Omental fat pad (tissue), 4 donors: Measurements from ENCODE around the gene LAPTM5. TPM values are rescaled to one million over a fixed set of nuclear protein-coding genes. Genes with fewer than 3 reads are reported as not detected.

Experiments
- ATAC-seq: fragments of 150-250 bp; one replicate; pipeline ENCODE4 v1.9.1; 2016; ENCODE audit warnings: mild to moderate bottlenecking, moderate library complexity; ENCODE audit not compliant: low FRiP score
- DNase-seq: peaks from one replicate; pipeline ENCODE4 v3.0.0-alpha.2; 2019; ENCODE audit warnings: low spot score
- total RNA-seq, 4 donors: library from RNA; depleted of rRNA; stranded (reverse); fragments of >200 nt; gene quantifications; one replicate each; pipeline ENCODE4 v1.1.0, GENCODE V29; 2016
- TF ChIP-seq, protein P1 (sequence below), 3 donors: fragments of 450-650 bp; IDR thresholded peaks; one replicate each; pipeline ENCODE4 v1.5.1; 2016 to 2017; ENCODE audit warnings: antibody characterized with exemption in 3 of 3, mild to moderate bottlenecking in 3 of 3, moderate library complexity in 2 of 3

LAPTM5 gene
- total RNA-seq, 4 donors from 2014 or later, result 87.4 to 327 (median 154) TPM

GRCh38 chr1:30749691-30750583 is 7.6 kb downstream of the LAPTM5 start:
- TF ChIP-seq, protein P1, sequence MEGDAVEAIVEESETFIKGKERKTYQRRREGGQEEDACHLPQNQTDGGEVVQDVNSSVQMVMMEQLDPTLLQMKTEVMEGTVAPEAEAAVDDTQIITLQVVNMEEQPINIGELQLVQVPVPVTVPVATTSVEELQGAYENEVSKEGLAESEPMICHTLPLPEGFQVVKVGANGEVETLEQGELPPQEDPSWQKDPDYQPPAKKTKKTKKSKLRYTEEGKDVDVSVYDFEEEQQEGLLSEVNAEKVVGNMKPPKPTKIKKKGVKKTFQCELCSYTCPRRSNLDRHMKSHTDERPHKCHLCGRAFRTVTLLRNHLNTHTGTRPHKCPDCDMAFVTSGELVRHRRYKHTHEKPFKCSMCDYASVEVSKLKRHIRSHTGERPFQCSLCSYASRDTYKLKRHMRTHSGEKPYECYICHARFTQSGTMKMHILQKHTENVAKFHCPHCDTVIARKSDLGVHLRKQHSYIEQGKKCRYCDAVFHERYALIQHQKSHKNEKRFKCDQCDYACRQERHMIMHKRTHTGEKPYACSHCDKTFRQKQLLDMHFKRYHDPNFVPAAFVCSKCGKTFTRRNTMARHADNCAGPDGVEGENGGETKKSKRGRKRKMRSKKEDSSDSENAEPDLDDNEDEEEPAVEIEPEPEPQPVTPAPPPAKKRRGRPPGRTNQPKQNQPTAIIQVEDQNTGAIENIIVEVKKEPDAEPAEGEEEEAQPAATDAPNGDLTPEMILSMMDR (IDR thresholded peaks at IDR 0.05), result no peak
- no peak for ATAC-seq
- no peak for DNase-seq

- TF ChIP-seq, protein P1 (IDR thresholded peaks at IDR 0.05), result no peak
- ATAC-seq (no peak), DNase-seq (no peak)
Observed at GRCh38 chr1:30748699-30749401, 8.7 kb downstream of the LAPTM5 start.

DNA sequence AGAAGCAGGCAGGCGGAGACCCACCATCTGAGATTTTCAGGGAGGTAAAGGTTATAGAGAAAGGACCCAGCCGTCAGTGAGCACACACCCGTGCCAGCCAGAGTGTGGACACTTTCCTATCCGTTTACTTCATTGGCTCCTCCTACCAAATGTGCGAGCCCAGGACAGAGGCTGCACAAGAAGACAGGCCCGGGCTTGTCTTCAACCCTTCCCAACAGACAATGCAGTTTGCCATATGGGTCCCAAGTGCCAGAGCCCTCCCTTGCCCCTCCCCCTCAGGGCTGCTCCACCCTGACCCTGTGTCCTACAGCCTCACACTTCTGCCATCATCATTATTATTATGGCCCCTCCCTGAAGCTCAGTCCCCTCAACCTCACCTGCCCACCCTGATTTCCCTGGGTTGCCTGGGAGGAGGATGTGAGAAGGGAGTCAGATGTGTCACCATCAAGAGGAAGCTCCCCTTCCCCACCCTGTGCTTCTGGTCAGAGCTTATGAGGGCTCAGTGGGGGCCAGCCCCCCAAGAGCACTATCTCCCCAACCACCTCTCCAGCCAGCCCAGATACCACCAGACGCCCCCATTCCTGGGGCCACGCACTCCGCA is 9.4 kb downstream of the LAPTM5 start:
- ATAC-seq, result no peak
- TF ChIP-seq, protein P1 (IDR thresholded peaks at IDR 0.05), result no peak
- DNase-seq, result no peak

DNA sequence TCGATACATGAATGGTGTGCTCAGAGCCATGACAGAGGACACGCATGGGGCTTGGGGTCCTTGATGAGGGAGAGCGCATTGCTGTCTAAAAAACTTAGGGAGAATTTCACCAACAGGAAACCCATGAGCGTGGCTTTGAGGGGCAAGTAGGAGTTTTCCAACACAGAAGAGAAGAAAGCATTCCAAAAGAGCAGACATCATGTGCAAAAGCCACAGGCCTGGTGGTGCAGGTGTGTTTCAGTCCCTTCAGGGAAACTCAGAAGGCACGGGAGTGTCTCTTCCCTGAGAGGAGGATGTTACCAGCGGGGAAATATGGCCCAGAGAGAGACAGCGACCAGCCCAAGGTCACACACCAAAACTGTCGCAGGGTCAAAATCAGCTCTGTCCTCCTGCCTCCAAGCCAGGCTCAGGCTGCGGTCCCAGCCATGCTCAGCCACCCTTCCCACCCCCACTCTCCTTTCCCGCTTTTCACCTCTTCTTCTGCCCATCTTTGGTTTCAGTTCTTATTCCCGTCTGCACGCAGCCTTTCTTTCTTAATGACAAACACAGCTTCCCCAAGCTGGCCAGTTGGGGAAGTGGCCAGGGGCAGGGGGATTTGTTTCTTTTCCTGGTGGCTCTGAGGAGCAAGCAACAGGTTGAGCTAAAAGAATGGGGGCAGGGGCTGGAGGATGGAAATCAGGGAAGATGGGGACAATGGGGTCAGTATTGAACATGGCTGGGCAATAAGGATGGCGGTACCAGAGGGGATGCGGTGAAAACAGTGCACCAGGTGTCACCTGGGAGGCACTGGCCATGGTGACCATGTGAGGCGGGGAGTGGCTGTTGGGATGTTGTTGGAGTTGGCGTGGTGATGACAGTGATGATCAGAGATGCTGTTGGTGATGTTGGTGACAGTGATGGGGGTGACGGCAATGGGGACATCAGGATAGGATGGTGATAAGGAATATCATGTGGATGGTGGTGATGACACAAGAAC is 10.3 kb downstream of the LAPTM5 start:
- TF ChIP-seq, protein P1 (IDR thresholded peaks at IDR 0.05), result no peak
- DNase-seq (no peak), ATAC-seq (no peak)

DNA sequence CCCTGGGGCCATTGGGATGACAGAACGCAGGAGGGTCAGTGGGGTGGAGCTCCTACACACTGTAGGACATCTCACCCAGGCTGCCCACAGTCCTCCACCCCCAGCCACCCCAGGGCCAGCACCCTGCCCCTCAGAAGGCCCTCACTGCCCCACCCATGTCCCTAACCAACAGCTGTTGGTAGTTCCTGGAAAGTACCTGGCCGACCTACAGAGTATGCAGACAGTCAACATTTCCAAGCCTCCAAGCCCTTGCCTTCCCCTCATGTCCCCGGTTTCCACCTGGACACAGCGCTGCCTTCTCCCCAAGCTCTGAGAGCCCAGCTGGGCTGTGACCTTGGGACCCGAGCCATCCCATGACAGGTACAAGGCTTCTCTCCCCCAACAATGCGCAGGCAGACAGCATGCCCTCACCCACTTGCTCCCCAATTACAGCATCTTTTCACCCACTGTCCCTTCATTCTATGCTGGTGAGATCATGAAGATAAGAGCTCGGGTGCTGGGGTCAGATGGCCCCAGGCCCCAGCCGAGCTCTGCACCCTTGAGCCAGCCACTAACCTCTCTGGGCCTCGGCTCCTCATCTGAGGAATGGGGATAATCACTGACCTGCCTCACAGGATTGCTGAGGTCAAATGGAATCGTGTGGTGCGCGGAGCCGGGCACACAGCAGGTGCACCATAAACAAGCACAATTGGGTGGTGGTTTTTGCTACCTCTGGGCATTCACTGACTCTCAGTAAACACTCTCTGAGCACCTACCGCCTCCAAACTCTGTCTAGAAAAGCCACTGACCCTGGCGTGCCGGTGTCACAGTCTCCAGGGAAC is 11.2 kb downstream of the LAPTM5 start:
- DNase-seq (no peak), ATAC-seq (no peak)
- TF ChIP-seq, protein P1 (IDR thresholded peaks at IDR 0.05), result no peak
